ENCODE data around the gene SEZ6L2. TPM values are rescaled to one million over a fixed set of nuclear protein-coding genes. Genes with fewer than 3 reads are reported as not detected.
A peak's percentile ranks its signal among the peaks of the same experiment; 100 is the strongest.

SEZ6L2 gene
- total and polyA plus RNA-seq, 2 of the 13 experiments (the other 11 are each of a cell fraction or from before 2014, with no cell fraction given): 14.9 to 16.9 TPM

- TF ChIP-seq, protein P1, sequence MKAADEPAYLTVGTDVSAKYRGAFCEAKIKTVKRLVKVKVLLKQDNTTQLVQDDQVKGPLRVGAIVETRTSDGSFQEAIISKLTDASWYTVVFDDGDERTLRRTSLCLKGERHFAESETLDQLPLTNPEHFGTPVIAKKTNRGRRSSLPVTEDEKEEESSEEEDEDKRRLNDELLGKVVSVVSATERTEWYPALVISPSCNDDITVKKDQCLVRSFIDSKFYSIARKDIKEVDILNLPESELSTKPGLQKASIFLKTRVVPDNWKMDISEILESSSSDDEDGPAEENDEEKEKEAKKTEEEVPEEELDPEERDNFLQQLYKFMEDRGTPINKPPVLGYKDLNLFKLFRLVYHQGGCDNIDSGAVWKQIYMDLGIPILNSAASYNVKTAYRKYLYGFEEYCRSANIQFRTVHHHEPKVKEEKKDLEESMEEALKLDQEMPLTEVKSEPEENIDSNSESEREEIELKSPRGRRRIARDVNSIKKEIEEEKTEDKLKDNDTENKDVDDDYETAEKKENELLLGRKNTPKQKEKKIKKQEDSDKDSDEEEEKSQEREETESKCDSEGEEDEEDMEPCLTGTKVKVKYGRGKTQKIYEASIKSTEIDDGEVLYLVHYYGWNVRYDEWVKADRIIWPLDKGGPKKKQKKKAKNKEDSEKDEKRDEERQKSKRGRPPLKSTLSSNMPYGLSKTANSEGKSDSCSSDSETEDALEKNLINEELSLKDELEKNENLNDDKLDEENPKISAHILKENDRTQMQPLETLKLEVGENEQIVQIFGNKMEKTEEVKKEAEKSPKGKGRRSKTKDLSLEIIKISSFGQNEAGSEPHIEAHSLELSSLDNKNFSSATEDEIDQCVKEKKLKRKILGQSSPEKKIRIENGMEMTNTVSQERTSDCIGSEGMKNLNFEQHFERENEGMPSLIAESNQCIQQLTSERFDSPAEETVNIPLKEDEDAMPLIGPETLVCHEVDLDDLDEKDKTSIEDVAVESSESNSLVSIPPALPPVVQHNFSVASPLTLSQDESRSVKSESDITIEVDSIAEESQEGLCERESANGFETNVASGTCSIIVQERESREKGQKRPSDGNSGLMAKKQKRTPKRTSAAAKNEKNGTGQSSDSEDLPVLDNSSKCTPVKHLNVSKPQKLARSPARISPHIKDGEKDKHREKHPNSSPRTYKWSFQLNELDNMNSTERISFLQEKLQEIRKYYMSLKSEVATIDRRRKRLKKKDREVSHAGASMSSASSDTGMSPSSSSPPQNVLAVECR (CRISPR knock-in tag; IDR thresholded peaks at IDR 0.05; ENCODE audit: borderline replicate concordance): peak; percentile 37; the same call in 1 of the 2 replicates
- TF ChIP-seq ZNF619 (CRISPR knock-in tag; IDR thresholded peaks at IDR 0.05): no peak; the same call in 1 of the 2 replicates
- TF ChIP-seq ZBTB2 (CRISPR knock-in tag; IDR thresholded peaks at IDR 0.05; ENCODE audit: low read depth): no peak
- TF ChIP-seq ZNF282 (IDR thresholded peaks at IDR 0.05; ENCODE audit: partially characterized antibody): no peak
- TF ChIP-seq JARID2 (CRISPR knock-in tag; IDR thresholded peaks at IDR 0.05; ENCODE audit: insufficient replicate concordance): no peak
- TF ChIP-seq PHF20 (CRISPR knock-in tag; IDR thresholded peaks at IDR 0.05): no peak
- no peak for TF ChIP-seq ZUFSP (CRISPR knock-in tag; IDR thresholded peaks at IDR 0.05; ENCODE audit: borderline replicate concordance)
- 0 out of 2 replicates have a peak, but pooled peaks have one; percentile 43 for TF ChIP-seq ZNF547 (CRISPR knock-in tag; IDR thresholded peaks at IDR 0.05)
- peak; percentile 42; the same call in 1 of the 2 replicates for TF ChIP-seq ELF3 (CRISPR knock-in tag; IDR thresholded peaks at IDR 0.05)
- peak; percentile 91 for TF ChIP-seq ZMYM3 (CRISPR knock-in tag; IDR thresholded peaks at IDR 0.05)
- TF ChIP-seq FOSL2 (CRISPR knock-in tag; IDR thresholded peaks at IDR 0.05): no peak; the same call in 1 of the 2 replicates
- TF ChIP-seq, protein P2, sequence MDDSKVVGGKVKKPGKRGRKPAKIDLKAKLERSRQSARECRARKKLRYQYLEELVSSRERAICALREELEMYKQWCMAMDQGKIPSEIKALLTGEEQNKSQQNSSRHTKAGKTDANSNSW (CRISPR knock-in tag; IDR thresholded peaks at IDR 0.05; ENCODE audit: borderline replicate concordance): no peak
- TF ChIP-seq ARID2 (CRISPR knock-in tag; IDR thresholded peaks at IDR 0.05; ENCODE audit: borderline replicate concordance): no peak; the same call in 1 of the 2 replicates
These were observed 7.6 kb downstream of the SEZ6L2 start (continued) for GRCh38 chr16:29891525-29892457.

All from HepG2 (cell line).